HCT116 (cell line): ENCODE data around the gene MSL3. TPM values are rescaled to one million over a fixed set of nuclear protein-coding genes. Genes with fewer than 3 reads are reported as not detected.

Experiments
- ATAC-seq: fragments of 200-7000 bp; cut with Tn5 transposase; 2 replicates; pipeline ENCODE4 v1.9.1; 2020; ENCODE audit warnings: mild to moderate bottlenecking, moderate library complexity
- BruUV-seq: library from RNA; stranded (reverse); fragments of 400-500 nt; replicated peaks from 2 replicates; lab custom pipeline; 2021; lab: Mats Ljungman, UMichigan
- CTCF ChIA-PET: fragments of 300-600 bp; sonication (Branson Sonifier 250); formaldehyde crosslinking; loops from one replicate; lab custom pipeline; 2021; ENCODE audit warnings: antibody characterized with exemption; lab: Charles Lee
- POLR2A ChIA-PET: fragments of 300-600, 350-600 bp; sonication (Branson Sonifier 250); formaldehyde crosslinking; loops from one replicate; lab custom pipeline; 2021; ENCODE audit warnings: antibody characterized with exemption; lab: Charles Lee
- RAD21 ChIA-PET, 2 experiments: fragments of 300-600 bp; sonication (Branson Sonifier 250); formaldehyde crosslinking; loops; one replicate each; lab custom pipeline; 2023; ENCODE audit warnings: low total read pairs in 2 of 2; ENCODE audit not compliant: uncharacterized antibody in 2 of 2, unreplicated experiment in 2 of 2, low non-redundant PET in 1 of 2; lab: Charles Lee
- DNase-seq: peaks from one replicate; pipeline ENCODE4 v3.0.0-alpha.2; 2010; ENCODE audit warnings: low read depth, low spot score
- H2AFZ ChIP-seq: fragments of 200-600 bp; shearing (Covaris generic), sonication (generic); 2 replicates; pipeline ENCODE4 v1.6.1; 2017; ENCODE audit warnings: low read depth, mixed run types, mixed read lengths, antibody characterized with exemption, low read length; ENCODE audit not compliant: poor library complexity, severe bottlenecking
- H3K27ac ChIP-seq: 2 replicates; pipeline ENCODE4 v1.5.1; 2012; ENCODE audit warnings: low read depth, low read length
- H3K27me3 ChIP-seq: fragments of 200-600 bp; sonication (generic); 2 replicates; pipeline ENCODE4 v1.6.1; 2016; ENCODE audit warnings: mixed run types, low read length, mixed read lengths; ENCODE audit not compliant: insufficient read depth
- H3K36me3 ChIP-seq, 2 experiments: fragments of 200-500 bp in 1 of 2; fragments of 200-600 bp in 1 of 2; sonication (Bioruptor generic) in 1 of 2; sonication (generic) in 1 of 2; 2 replicates each; pipeline versions ENCODE4 v1.5.1 to v1.6.1; 2014 to 2016; ENCODE audit warnings: low read length in 2 of 2, inconsistent platforms in 1 of 2, mixed read lengths in 1 of 2, mixed run types in 1 of 2; ENCODE audit not compliant: insufficient read depth in 2 of 2, control insufficient read depth in 1 of 2
- H3K4me1 ChIP-seq, 2 experiments: fragments of 200-600 bp in 1 of 2; sonication (generic) in 1 of 2; 2 replicates each; pipeline versions ENCODE4 v1.5.1 to v1.6.1; 2012 to 2017; ENCODE audit warnings: low read length in 2 of 2, inconsistent platforms in 1 of 2, mild to moderate bottlenecking in 1 of 2, mixed read lengths in 1 of 2, mixed run types in 1 of 2, moderate library complexity in 1 of 2; ENCODE audit not compliant: insufficient read depth in 2 of 2, control insufficient read depth in 1 of 2
- H3K4me2 ChIP-seq: fragments of 200-600 bp; sonication (generic); 2 replicates; pipeline ENCODE4 v1.6.1; 2017; ENCODE audit warnings: mixed run types, low read length, mixed read lengths
- H3K4me3 ChIP-seq, 2 experiments: fragments of 200-600 bp in 1 of 2; sonication (generic) in 1 of 2; replicated peaks in 1 of 2; 2 replicates each; pipeline ENCODE4 v1.5.1; 2011 to 2016; ENCODE audit warnings: low read length in 2 of 2, control low read depth in 1 of 2, low read depth in 1 of 2, mild to moderate bottlenecking in 1 of 2, mixed read lengths in 1 of 2, mixed run types in 1 of 2
- H3K79me2 ChIP-seq: fragments of 200-600 bp; sonication (generic); 2 replicates; pipeline ENCODE4 v1.6.1; 2017; ENCODE audit warnings: mild to moderate bottlenecking, mixed run types, low read length, moderate library complexity, mixed read lengths; ENCODE audit not compliant: insufficient read depth
- H3K9ac ChIP-seq: fragments of 200-600 bp; sonication (generic); 2 replicates; pipeline ENCODE4 v1.6.1; 2016; ENCODE audit warnings: low read length, mixed read lengths
- H3K9me2 ChIP-seq: fragments of 200-600 bp; sonication (generic), shearing (Covaris generic); 2 replicates; pipeline ENCODE4 v1.6.1; 2017; ENCODE audit warnings: mixed run types, mild to moderate bottlenecking, moderate library complexity; ENCODE audit not compliant: insufficient read depth
- H3K9me3 ChIP-seq, 2 experiments: fragments of 200-500 bp in 1 of 2; fragments of 200-600 bp in 1 of 2; sonication (Bioruptor generic) in 1 of 2; sonication (generic) in 1 of 2; 2 replicates each; pipeline ENCODE4 v1.6.1; 2014 to 2017; ENCODE audit warnings: low read length in 2 of 2, mixed read lengths in 2 of 2, inconsistent platforms in 1 of 2, low read depth in 1 of 2, mild to moderate bottlenecking in 1 of 2, mixed run types in 1 of 2, moderate library complexity in 1 of 2; ENCODE audit not compliant: control insufficient read depth in 1 of 2, insufficient read depth in 1 of 2
- H4K20me1 ChIP-seq: fragments of 200-600 bp; sonication (generic), shearing (Covaris generic); 2 replicates; pipeline ENCODE4 v1.6.1; 2017; ENCODE audit warnings: mixed run types, mild to moderate bottlenecking, moderate library complexity; ENCODE audit not compliant: insufficient read depth
- ATF3 ChIP-seq: IDR thresholded peaks from 2 replicates; pipeline ENCODE4 v1.6.1; 2012
- CEBPB ChIP-seq: IDR thresholded peaks from 2 replicates; pipeline ENCODE4 v1.6.1; 2012; ENCODE audit warnings: low read depth
- EGR1 ChIP-seq: IDR thresholded peaks from 2 replicates; pipeline ENCODE4 v1.6.1; 2012; ENCODE audit warnings: low read depth
- ELF1 ChIP-seq: IDR thresholded peaks from 2 replicates; pipeline ENCODE4 v1.6.1; 2012; ENCODE audit warnings: low read depth, borderline replicate concordance
- EZH2 ChIP-seq: fragments of 200-600 bp; sonication (generic); IDR thresholded peaks from 2 replicates; pipeline ENCODE4 v1.6.1; 2017; ENCODE audit warnings: antibody characterized with exemption, mixed run types
- EZH2phosphoT487 ChIP-seq: fragments of 200-600 bp; IDR thresholded peaks from 2 replicates; pipeline ENCODE4 v1.6.1; 2018; ENCODE audit warnings: antibody characterized with exemption, borderline replicate concordance
- JUND ChIP-seq: IDR thresholded peaks from 2 replicates; pipeline ENCODE4 v1.6.1; 2012
- POLR2A ChIP-seq: IDR thresholded peaks from 2 replicates; pipeline ENCODE4 v1.7.0; 2011; ENCODE audit warnings: borderline replicate concordance; ENCODE audit not compliant: insufficient read depth, insufficient read length; ENCODE audit errors: extremely low read depth
- POLR2AphosphoS5 ChIP-seq: IDR thresholded peaks from 2 replicates; pipeline ENCODE4 v1.6.1; 2011; ENCODE audit warnings: mild to moderate bottlenecking, low read depth, low read length, moderate library complexity
- RAD21 ChIP-seq: IDR thresholded peaks from 2 replicates; pipeline ENCODE4 v1.6.1; 2012; ENCODE audit warnings: low read depth, mild to moderate bottlenecking
- REST ChIP-seq: IDR thresholded peaks from 2 replicates; pipeline ENCODE4 v1.6.1; 2012; ENCODE audit warnings: low read depth
- SIN3A ChIP-seq: IDR thresholded peaks from 2 replicates; pipeline ENCODE4 v1.6.1; 2012; ENCODE audit warnings: low read depth
- SP1 ChIP-seq: IDR thresholded peaks from 2 replicates; pipeline ENCODE4 v1.6.1; 2012; ENCODE audit warnings: low read depth
- TCF7L2 ChIP-seq: IDR thresholded peaks from 2 replicates; pipeline ENCODE4 v1.7.0; 2011; ENCODE audit warnings: borderline replicate concordance, inconsistent platforms; ENCODE audit not compliant: insufficient read depth, insufficient read length; ENCODE audit errors: extremely low read depth
- YY1 ChIP-seq: IDR thresholded peaks from 2 replicates; pipeline ENCODE4 v1.6.1; 2011; ENCODE audit warnings: low read length, low read depth, moderate library complexity, mild to moderate bottlenecking; ENCODE audit not compliant: insufficient replicate concordance; ENCODE audit errors: extremely low read depth
- ZFX ChIP-seq: fragments of 450-650 bp; IDR thresholded peaks from 2 replicates; pipeline ENCODE4 v1.6.1; 2017
- intact Hi-C: fragments of 100-400 bp; cut with micrococcal nuclease; formaldehyde crosslinking; loops from 2 replicates; pipeline ENCODE4 v1.10.0; 2022
- total RNA-seq: library from RNA; stranded (reverse); gene quantifications from one replicate; pipeline ENCODE4 v1.2.1, GENCODE V29; 2021; ENCODE audit not compliant: unreplicated experiment
- TF ChIP-seq, protein P1 (sequence below): IDR thresholded peaks from 2 replicates; pipeline ENCODE4 v1.6.1; 2011; ENCODE audit warnings: mild to moderate bottlenecking, low read length, moderate library complexity; ENCODE audit not compliant: insufficient replicate concordance; ENCODE audit errors: extremely low read depth

Gene MSL3
- total RNA-seq, 1 experiment from 2014 or later = 12.0 TPM

DNA sequence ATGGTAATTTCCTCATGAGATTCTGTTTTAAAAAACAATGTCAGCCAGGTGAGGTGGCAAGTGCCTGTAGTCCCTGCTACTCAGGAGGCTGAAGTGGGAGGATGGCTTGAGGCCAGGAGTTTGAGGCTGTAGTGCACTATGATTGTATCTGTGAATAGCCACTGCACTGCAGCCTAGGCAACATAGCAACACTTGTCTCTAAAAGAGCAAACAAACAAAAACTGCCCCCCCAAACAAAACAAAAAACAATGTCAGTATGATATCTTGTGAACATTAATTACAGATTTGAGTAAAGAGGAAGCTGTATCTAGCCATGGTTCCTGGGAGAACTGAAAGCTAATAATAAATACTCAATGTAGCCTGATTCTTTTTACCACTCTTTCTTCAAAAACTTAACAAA, 6.8 kb upstream of the MSL3 start:
- Histone ChIP-seq H4K20me1 (no peaks in the 10 kb centered on the region), H3K79me2 (no peaks in the 10 kb centered on the region), H3K27ac (no peak overlapping the region), H3K9ac (no peak overlapping the region), H3K4me1 (no peaks in the 10 kb centered on the region), H3K36me3 (no peaks in the 10 kb centered on the region), H2AFZ (no peak overlapping the region), H3K9me2 (no peaks in the 10 kb centered on the region), H3K4me3 (no peak overlapping the region), H3K9me3 (no peaks in the 10 kb centered on the region), H3K4me2 (no peak overlapping the region), H3K27me3 (0 out of 2 replicates have a peak, but pooled peaks cover 15% of the 10 kb centered on the region)
- TF ChIP-seq ELF1 = no peak
- TF ChIP-seq JUND = no peak
- TF ChIP-seq REST = no peak
- TF ChIP-seq POLR2AphosphoS5 = no peak
- no peak for TF ChIP-seq EZH2phosphoT487
- TF ChIP-seq RAD21 = no peak
- no peak for TF ChIP-seq SP1
- TF ChIP-seq POLR2A = no peak
- no peak for TF ChIP-seq YY1
- no peak for TF ChIP-seq SIN3A
- TF ChIP-seq, protein P1, sequence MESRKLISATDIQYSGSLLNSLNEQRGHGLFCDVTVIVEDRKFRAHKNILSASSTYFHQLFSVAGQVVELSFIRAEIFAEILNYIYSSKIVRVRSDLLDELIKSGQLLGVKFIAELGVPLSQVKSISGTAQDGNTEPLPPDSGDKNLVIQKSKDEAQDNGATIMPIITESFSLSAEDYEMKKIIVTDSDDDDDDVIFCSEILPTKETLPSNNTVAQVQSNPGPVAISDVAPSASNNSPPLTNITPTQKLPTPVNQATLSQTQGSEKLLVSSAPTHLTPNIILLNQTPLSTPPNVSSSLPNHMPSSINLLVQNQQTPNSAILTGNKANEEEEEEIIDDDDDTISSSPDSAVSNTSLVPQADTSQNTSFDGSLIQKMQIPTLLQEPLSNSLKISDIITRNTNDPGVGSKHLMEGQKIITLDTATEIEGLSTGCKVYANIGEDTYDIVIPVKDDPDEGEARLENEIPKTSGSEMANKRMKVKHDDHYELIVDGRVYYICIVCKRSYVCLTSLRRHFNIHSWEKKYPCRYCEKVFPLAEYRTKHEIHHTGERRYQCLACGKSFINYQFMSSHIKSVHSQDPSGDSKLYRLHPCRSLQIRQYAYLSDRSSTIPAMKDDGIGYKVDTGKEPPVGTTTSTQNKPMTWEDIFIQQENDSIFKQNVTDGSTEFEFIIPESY = no peak
- no peak for TF ChIP-seq ZFX
- TF ChIP-seq TCF7L2 = no peak
- no peak for TF ChIP-seq CEBPB
- TF ChIP-seq EGR1 = no peak
- no peak for TF ChIP-seq EZH2
- no peak for TF ChIP-seq ATF3
- RAD21 ChIA-PET = no interaction called here
- no peak for ATAC-seq
- CTCF ChIA-PET = no interaction called here
- POLR2A ChIA-PET = no interaction called here
- intact Hi-C loops = no loop called here
- no peak for DNase-seq
- BruUV-seq = no TSS peak
